Renal cortical epithelial cell (primary cell): ENCODE measurements around the gene PHKB. TPM values are rescaled to one million over a fixed set of nuclear protein-coding genes. Genes with fewer than 3 reads are reported as not detected.

Source experiments
- DNase-seq: peaks from one replicate; pipeline ENCODE4 v3.0.0-alpha.2; 2011; ENCODE audit warnings: low read depth
- total RNA-seq: library from RNA; depleted of rRNA; stranded (reverse); fragments of >200 nt; gene quantifications from 2 replicates; pipeline ENCODE4 v1.2.3, GENCODE V29; 2014

Gene PHKB
- total RNA-seq, 1 donor from 2014 or later = 127 TPM

- DNase-seq = no peak
These were observed 267.1 kb downstream of the PHKB start for GRCh38 chr16:47728205-47728604.

GRCh38 chr16:47729701-47730100 is 268.6 kb downstream of the PHKB start:
- DNase-seq = no peak

GRCh38 chr16:47731252-47731651 is 270.1 kb downstream of the PHKB start:
- peak; percentile 9 for DNase-seq

GRCh38 chr16:47732122-47732521 is 271.0 kb downstream of the PHKB start:
- DNase-seq = no peak

GRCh38 chr16:47732523-47733111 is 271.5 kb downstream of the PHKB start:
- DNase-seq = peak; percentile 77

GRCh38 chr16:47734081-47734857 is 273.1 kb downstream of the PHKB start:
- no peak for DNase-seq

GRCh38 chr16:47734987-47735594 is 274.0 kb downstream of the PHKB start:
- no peak for DNase-seq

- no peak for DNase-seq
These were observed 289.2 kb downstream of the PHKB start for GRCh38 chr16:47750371-47750770.

Other genes with a start within 250 kb of the PHKB start
- gene ITFG1, start 268 bp upstream of the PHKB start, total RNA-seq = 88.6 and 145 TPM in 2 replicates